Osteoblast (primary cell): ENCODE data around the gene ZCCHC2. TPM values are rescaled to one million over a fixed set of nuclear protein-coding genes. Genes with fewer than 3 reads are reported as not detected.

Experiments
- DNase-seq: peaks from one replicate; pipeline ENCODE4 v3.0.0; 2011; ENCODE audit warnings: low spot score, mixed read lengths; ENCODE audit not compliant: insufficient read length; ENCODE audit errors: missing footprints
- H2AFZ ChIP-seq: 2 replicates; pipeline ENCODE4 v1.6.0; 2011; ENCODE audit warnings: mild to moderate bottlenecking, low read length
- H3K27ac ChIP-seq: 2 replicates; pipeline ENCODE4 v1.5.1; 2011; ENCODE audit warnings: mild to moderate bottlenecking, low read depth, low read length, moderate library complexity
- H3K27me3 ChIP-seq: 2 replicates; pipeline ENCODE4 v1.6.0; 2012; ENCODE audit warnings: mild to moderate bottlenecking, control low read depth, inconsistent platforms, low read length, moderate library complexity; ENCODE audit not compliant: insufficient read depth
- H3K36me3 ChIP-seq: 2 replicates; pipeline ENCODE4 v1.5.1; 2011; ENCODE audit warnings: mild to moderate bottlenecking, low read length, control low read depth, moderate library complexity; ENCODE audit not compliant: insufficient read depth
- H3K4me1 ChIP-seq: 2 replicates; pipeline ENCODE4 v1.5.1; 2011; ENCODE audit warnings: mild to moderate bottlenecking, low read length, control low read depth, moderate library complexity; ENCODE audit not compliant: insufficient read depth
- H3K4me2 ChIP-seq: 2 replicates; pipeline ENCODE4 v1.6.0; 2011; ENCODE audit warnings: mild to moderate bottlenecking, low read length; ENCODE audit not compliant: insufficient read depth
- H3K4me3 ChIP-seq: fragments of 200-600 bp; sonication (generic); 3 replicates; pipeline ENCODE4 v1.5.1; 2012; ENCODE audit warnings: mild to moderate bottlenecking, low read length, inconsistent platforms; ENCODE audit not compliant: insufficient read depth
- H3K79me2 ChIP-seq: 2 replicates; pipeline ENCODE4 v1.6.0; 2012; ENCODE audit warnings: mild to moderate bottlenecking, low read length, control low read depth, inconsistent platforms; ENCODE audit not compliant: insufficient read depth
- H3K9me3 ChIP-seq: 2 replicates; pipeline ENCODE4 v1.5.1; 2011; ENCODE audit warnings: low read depth, low read length, control low read depth
- H4K20me1 ChIP-seq: 2 replicates; pipeline ENCODE4 v1.6.0; 2012; ENCODE audit warnings: mild to moderate bottlenecking, low read length, control low read depth; ENCODE audit not compliant: insufficient read depth
- CTCF ChIP-seq: IDR thresholded peaks from 2 replicates; pipeline ENCODE4 v1.5.1; 2011; ENCODE audit warnings: mild to moderate bottlenecking, low read depth, low read length, moderate library complexity; ENCODE audit errors: extremely low read depth
- total RNA-seq: library from RNA; depleted of rRNA; stranded (reverse); fragments of >200 nt; gene quantifications from 2 replicates; pipeline ENCODE4 v1.2.3, GENCODE V29; 2012

ZCCHC2 gene
- total RNA-seq, 1 donor: 10.1 TPM

- Histone ChIP-seq H3K9me3 (no peaks in the 10 kb centered on the region), H2AFZ (no peak overlapping the region), H3K4me2 (no peak overlapping the region), H3K36me3 (peaks cover 11% of the 10 kb centered on the region), H3K27ac (no peak overlapping the region), H3K79me2 (peaks cover 30% of the 10 kb centered on the region), H4K20me1 (peaks cover 4% of the 10 kb centered on the region), H3K4me1 (no peaks in the 10 kb centered on the region), H3K27me3 (no peaks in the 10 kb centered on the region), H3K4me3 (no peak overlapping the region)
- DNase-seq: no peak
- no peak for TF ChIP-seq CTCF
These were observed 16.1 kb downstream of the ZCCHC2 start for GRCh38 chr18:62538881-62539280.

DNA sequence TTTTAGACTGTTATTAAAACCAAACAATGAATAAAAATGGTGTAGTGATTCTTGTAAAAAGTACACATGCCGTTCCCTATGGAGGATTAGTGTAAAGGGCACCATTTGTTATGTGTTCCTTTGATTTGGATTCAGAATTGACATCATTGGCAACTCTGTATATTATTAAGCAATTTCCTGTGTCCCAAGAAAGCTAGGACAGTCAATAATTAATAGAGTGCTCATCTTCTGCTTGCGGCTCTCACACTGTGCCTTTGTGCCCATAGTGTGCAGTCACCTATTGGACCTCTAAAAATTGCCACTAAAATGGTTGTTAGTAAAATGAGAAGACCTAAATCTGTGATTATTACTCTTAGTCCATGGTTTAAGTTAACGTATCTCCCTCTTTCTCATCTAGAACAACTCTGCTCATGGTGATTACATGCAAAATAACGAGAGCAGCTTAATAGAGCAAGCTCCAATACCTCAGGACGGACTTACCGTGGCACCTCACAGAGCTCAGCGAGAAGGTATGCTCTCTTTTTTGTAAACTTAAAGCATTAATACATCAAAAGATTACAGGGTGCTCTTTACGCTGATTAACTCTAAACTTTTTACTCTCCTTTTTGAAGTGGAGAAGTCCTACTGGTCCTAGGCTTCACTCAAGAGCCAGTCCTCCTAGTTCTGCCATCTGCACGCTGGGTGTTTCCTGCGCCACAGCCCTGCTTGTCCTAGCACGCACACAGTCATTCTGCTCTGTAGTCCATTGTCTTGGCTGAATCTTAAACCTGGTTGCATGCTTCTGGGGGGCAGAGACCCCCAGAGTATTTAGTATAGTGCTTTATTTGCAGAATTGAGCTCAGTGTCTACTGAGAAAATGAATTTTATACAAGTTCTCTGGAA lies 16.7 kb downstream of the ZCCHC2 start:
- no peak for TF ChIP-seq CTCF
- DNase-seq: no peak
- H3K4me2 ChIP-seq: no peak overlapping the region
- H3K4me3 ChIP-seq: no peak overlapping the region
- H3K27ac ChIP-seq: no peak overlapping the region
- no peak overlapping the region for H2AFZ ChIP-seq
- H3K36me3 ChIP-seq: peaks cover 11% of the 10 kb centered on the region
- H3K27me3 ChIP-seq: no peaks in the 10 kb centered on the region
- no peaks in the 10 kb centered on the region for H3K9me3 ChIP-seq
- no peaks in the 10 kb centered on the region for H3K4me1 ChIP-seq
- peaks cover 4% of the 10 kb centered on the region for H4K20me1 ChIP-seq
- H3K79me2 ChIP-seq: peaks cover 25% of the 10 kb centered on the region

DNA sequence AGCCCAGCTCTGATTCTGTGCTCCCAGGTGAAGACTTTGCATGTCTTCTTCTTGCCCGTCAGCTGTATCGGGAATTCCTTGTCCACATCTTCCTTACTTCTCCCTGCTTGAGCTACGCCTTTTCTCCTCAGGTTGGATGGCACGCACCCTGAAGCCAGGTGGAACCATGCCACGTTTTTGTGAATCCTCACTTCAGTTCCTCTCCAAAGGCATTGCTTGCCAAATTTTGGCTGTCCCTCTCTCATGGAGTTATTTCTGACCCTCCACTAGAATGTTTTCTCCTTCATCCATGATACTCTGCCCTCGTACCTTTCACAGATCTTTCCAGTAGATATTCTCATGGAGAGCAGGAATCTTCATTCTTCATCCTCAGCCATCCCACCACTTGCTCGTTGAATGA lies 20.2 kb downstream of the ZCCHC2 start:
- TF ChIP-seq CTCF: no peak
- Histone ChIP-seq H3K36me3 (peaks cover 11% of the 10 kb centered on the region), H4K20me1 (no peaks in the 10 kb centered on the region), H3K4me2 (no peak overlapping the region), H2AFZ (no peak overlapping the region), H3K27me3 (no peaks in the 10 kb centered on the region), H3K4me1 (no peaks in the 10 kb centered on the region), H3K4me3 (no peak overlapping the region), H3K9me3 (no peaks in the 10 kb centered on the region), H3K79me2 (no peaks in the 10 kb centered on the region), H3K27ac (no peak overlapping the region)
- no peak for DNase-seq

DNA sequence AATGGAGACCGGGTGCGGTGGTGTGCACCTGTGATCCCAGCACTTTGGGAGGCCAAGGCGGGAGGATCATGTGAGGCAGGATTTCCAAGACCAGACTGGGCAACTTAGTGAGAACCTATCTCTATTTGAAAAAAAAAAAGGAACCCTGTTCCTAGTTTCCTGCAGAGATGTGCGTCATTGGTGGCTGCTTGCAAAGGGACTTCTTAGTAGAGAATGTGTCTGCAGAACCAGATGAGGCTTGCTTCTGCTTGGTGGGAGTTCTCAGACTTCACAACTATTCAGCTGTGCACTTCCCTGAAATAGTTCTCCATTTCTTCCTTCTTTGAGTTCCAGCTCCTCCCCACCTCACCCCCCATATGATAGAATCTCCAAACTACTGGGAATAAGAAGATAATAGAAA lies 22.3 kb downstream of the ZCCHC2 start:
- Histone ChIP-seq H3K4me1 (no peaks in the 10 kb centered on the region), H3K36me3 (peaks cover 11% of the 10 kb centered on the region), H3K27me3 (no peaks in the 10 kb centered on the region), H3K27ac (no peak overlapping the region), H3K4me2 (no peak overlapping the region), H3K79me2 (no peaks in the 10 kb centered on the region), H4K20me1 (no peaks in the 10 kb centered on the region), H2AFZ (no peak overlapping the region), H3K4me3 (no peak overlapping the region), H3K9me3 (no peaks in the 10 kb centered on the region)
- no peak for DNase-seq
- TF ChIP-seq CTCF: no peak
